ENCODE results near the gene PPP1R9A. TPM values are rescaled to one million over a fixed set of nuclear protein-coding genes. Genes with fewer than 3 reads are reported as not detected.

Gene PPP1R9A
- polyA plus RNA-seq, 1 experiment = 0.02 TPM

GRCh38 chr7:94995921-94996320, 88.5 kb downstream of the PPP1R9A start:
- Histone ChIP-seq H3K9me3 (ENCODE audit: control insufficient read depth, insufficient read depth, low read length) (no peaks in the 10 kb centered on the region), H3K27ac (ENCODE audit: low read depth, low read length) (no peak overlapping the region), H3K27me3 (ENCODE audit: control insufficient read depth, insufficient read depth, low read length) (no peaks in the 10 kb centered on the region), H3K4me3 (ENCODE audit: low read depth, low read length) (no peak overlapping the region)
- ChIA-PET CTCF (no interaction called here), POLR2A (no interaction called here)
- TF ChIP-seq CTCF (IDR thresholded peaks at IDR 0.05; ENCODE audit: low read depth, low read length) = no peak
- DNase-seq (ENCODE audit: low read depth, low spot score) = no peak

GRCh38 chr7:94996369-94996768, 89.0 kb downstream of the PPP1R9A start:
- H3K27ac ChIP-seq (ENCODE audit: low read depth, low read length) = no peak overlapping the region
- no peak for TF ChIP-seq CTCF (IDR thresholded peaks at IDR 0.05; ENCODE audit: low read depth, low read length)
- H3K9me3 ChIP-seq (ENCODE audit: control insufficient read depth, insufficient read depth, low read length) = no peaks in the 10 kb centered on the region
- ChIA-PET CTCF (no interaction called here), POLR2A (no interaction called here)
- no peak overlapping the region for H3K4me3 ChIP-seq (ENCODE audit: low read depth, low read length)
- no peaks in the 10 kb centered on the region for H3K27me3 ChIP-seq (ENCODE audit: control insufficient read depth, insufficient read depth, low read length)
- DNase-seq (ENCODE audit: low read depth, low spot score) = no peak

- Histone ChIP-seq H3K27ac (ENCODE audit: low read depth, low read length) (no peak overlapping the region), H3K4me3 (ENCODE audit: low read depth, low read length) (no peak overlapping the region), H3K27me3 (ENCODE audit: control insufficient read depth, insufficient read depth, low read length) (no peaks in the 10 kb centered on the region), H3K9me3 (ENCODE audit: control insufficient read depth, insufficient read depth, low read length) (no peaks in the 10 kb centered on the region)
- POLR2A ChIA-PET = no interaction called here
- no peak for TF ChIP-seq CTCF (IDR thresholded peaks at IDR 0.05; ENCODE audit: low read depth, low read length)
- CTCF ChIA-PET = interaction anchor here (1.2 kb wide), 1 partner anchor 480 kb away, joined by 3 read pairs; no protein-coding TSS in a partner anchor
- DNase-seq (ENCODE audit: low read depth, low spot score) = no peak
Observed at GRCh38 chr7:94997547-94997946, 90.2 kb downstream of the PPP1R9A start.

GRCh38 chr7:94998266-94999068, 91.1 kb downstream of the PPP1R9A start:
- ChIA-PET POLR2A (no interaction called here), CTCF (interaction anchor here (1.2 kb wide), 1 partner anchor 479 kb away, joined by 3 read pairs; no protein-coding TSS in a partner anchor)
- H3K27ac ChIP-seq (ENCODE audit: low read depth, low read length) = no peak overlapping the region

More at GRCh38 chr7:94998266-94999068, 91.1 kb downstream of the PPP1R9A start:
- no peaks in the 10 kb centered on the region for H3K27me3 ChIP-seq (ENCODE audit: control insufficient read depth, insufficient read depth, low read length)
- H3K4me3 ChIP-seq (ENCODE audit: low read depth, low read length) = no peak overlapping the region
- no peak for DNase-seq (ENCODE audit: low read depth, low spot score)
- no peaks in the 10 kb centered on the region for H3K9me3 ChIP-seq (ENCODE audit: control insufficient read depth, insufficient read depth, low read length)
- TF ChIP-seq CTCF (IDR thresholded peaks at IDR 0.05; ENCODE audit: low read depth, low read length) = no peak

Measured in AG04450 (cell line).